WTC11 (cell line): ENCODE results near the gene CD6. TPM values are rescaled to one million over a fixed set of nuclear protein-coding genes. Genes with fewer than 3 reads are reported as not detected.

Experiments
- ATAC-seq: fragments of 200-7000 bp; cut with Tn5 transposase; 2 replicates; pipeline ENCODE4 v1.10.0; 2021; ENCODE audit warnings: mild to moderate bottlenecking, moderate library complexity
- CTCF ChIA-PET: fragments of 300-600 bp; sonication (Branson Sonifier 250); formaldehyde crosslinking; loops from one replicate; lab custom pipeline; 2021; ENCODE audit warnings: antibody characterized with exemption; lab: Charles Lee
- POLR2A ChIA-PET: fragments of 350-600 bp; sonication (Branson Sonifier 250); formaldehyde crosslinking; loops from one replicate; lab custom pipeline; 2021; ENCODE audit warnings: antibody characterized with exemption; lab: Charles Lee
- DNase-seq: peaks from one replicate; pipeline ENCODE4 v3.0.0; 2021; ENCODE audit warnings: low spot score
- H3K27ac Mint-ChIP-seq: 2 replicates; pipeline ENCODE4 v1.8.0; 2021; ENCODE audit warnings: mixed read lengths
- H3K27me3 Mint-ChIP-seq: 2 replicates; pipeline ENCODE4 v1.8.0; 2021; ENCODE audit warnings: low read depth, mild to moderate bottlenecking, moderate library complexity, mixed read lengths
- H3K36me3 Mint-ChIP-seq: 2 replicates; pipeline ENCODE4 v1.8.0; 2021; ENCODE audit warnings: mixed read lengths
- H3K4me1 Mint-ChIP-seq: 2 replicates; pipeline ENCODE4 v1.8.0; 2022; ENCODE audit warnings: mixed read lengths
- H3K4me3 Mint-ChIP-seq: 2 replicates; pipeline ENCODE4 v1.8.0; 2021; ENCODE audit warnings: mild to moderate bottlenecking, moderate library complexity, mixed read lengths
- H3K9me3 Mint-ChIP-seq: 2 replicates; pipeline ENCODE4 v1.8.0; 2021; ENCODE audit warnings: mixed read lengths
- CREM ChIP-seq: sonication (generic); formaldehyde crosslinking; IDR thresholded peaks from 2 replicates; pipeline ENCODE4 v1.8.1; 2022; ENCODE audit warnings: mild to moderate bottlenecking, missing genetic modification reagents, moderate library complexity
- CTCF ChIP-seq: fragments of 200-600 bp; IDR thresholded peaks from 2 replicates; pipeline ENCODE4 v1.8.0; 2022; ENCODE audit warnings: antibody characterized with exemption
- E2F1 ChIP-seq: sonication (generic); formaldehyde crosslinking; IDR thresholded peaks from 2 replicates; pipeline ENCODE4 v1.8.0; 2022; ENCODE audit warnings: mild to moderate bottlenecking, missing genetic modification reagents
- EMX1 ChIP-seq: fragments of 250-450 bp; sonication (Bioruptor Pico); IDR thresholded peaks from 2 replicates; pipeline ENCODE4 v1.8.0; 2021; ENCODE audit warnings: mild to moderate bottlenecking
- ETV6 ChIP-seq: sonication (generic); formaldehyde crosslinking; IDR thresholded peaks from 2 replicates; pipeline ENCODE4 v1.8.1; 2022; ENCODE audit warnings: mild to moderate bottlenecking, missing genetic modification reagents
- HMGA2 ChIP-seq: fragments of 250-450 bp; sonication (Bioruptor Pico); IDR thresholded peaks from 2 replicates; pipeline ENCODE4 v1.4.0; 2021; ENCODE audit warnings: mild to moderate bottlenecking, moderate library complexity
- HMGXB4 ChIP-seq: sonication (generic); formaldehyde crosslinking; IDR thresholded peaks from 2 replicates; pipeline ENCODE4 v1.8.1; 2023; ENCODE audit warnings: mild to moderate bottlenecking, moderate library complexity, missing genetic modification reagents
- MAX ChIP-seq: sonication (generic); formaldehyde crosslinking; IDR thresholded peaks from 2 replicates; pipeline ENCODE4 v1.8.0; 2022; ENCODE audit warnings: mild to moderate bottlenecking, missing genetic modification reagents
- MLX ChIP-seq: sonication (generic); formaldehyde crosslinking; IDR thresholded peaks from 2 replicates; pipeline ENCODE4 v1.8.1; 2023; ENCODE audit warnings: mild to moderate bottlenecking, missing genetic modification reagents, moderate library complexity
- PRRX2 ChIP-seq: fragments of 250-450 bp; sonication (Bioruptor Pico); IDR thresholded peaks from 2 replicates; pipeline ENCODE4 v1.8.0; 2021; ENCODE audit warnings: mild to moderate bottlenecking
- RELA ChIP-seq: sonication (generic); formaldehyde crosslinking; IDR thresholded peaks from 2 replicates; pipeline ENCODE4 v1.8.1; 2022; ENCODE audit warnings: missing genetic modification reagents, mild to moderate bottlenecking, borderline replicate concordance
- SP1 ChIP-seq: sonication (generic); formaldehyde crosslinking; conservative IDR thresholded peaks from 2 replicates; pipeline ENCODE4 v1.8.1; 2022; ENCODE audit warnings: missing genetic modification reagents
- TEAD1 ChIP-seq: sonication (generic); formaldehyde crosslinking; IDR thresholded peaks from 2 replicates; pipeline ENCODE4 v1.8.0; 2022; ENCODE audit warnings: mild to moderate bottlenecking, missing genetic modification reagents
- TEAD4 ChIP-seq: sonication (generic); formaldehyde crosslinking; IDR thresholded peaks from 2 replicates; pipeline ENCODE4 v1.8.0; 2022; ENCODE audit warnings: mild to moderate bottlenecking, missing genetic modification reagents
- USF2 ChIP-seq: sonication (generic); formaldehyde crosslinking; IDR thresholded peaks from 2 replicates; pipeline ENCODE4 v1.8.1; 2023; ENCODE audit warnings: mild to moderate bottlenecking, missing genetic modification reagents, moderate library complexity
- ZNF138 ChIP-seq: sonication (generic); formaldehyde crosslinking; conservative IDR thresholded peaks from 2 replicates; pipeline ENCODE4 v1.8.1; 2022; ENCODE audit warnings: mild to moderate bottlenecking, moderate library complexity, missing genetic modification reagents
- ZNF232 ChIP-seq: sonication (generic); formaldehyde crosslinking; IDR thresholded peaks from 2 replicates; pipeline ENCODE4 v1.8.0; 2022; ENCODE audit warnings: mild to moderate bottlenecking, missing genetic modification reagents
- ZNF396 ChIP-seq: fragments of 250-450 bp; sonication (Bioruptor Pico); IDR thresholded peaks from 2 replicates; pipeline ENCODE4 v1.8.0; 2021; ENCODE audit warnings: mild to moderate bottlenecking, moderate library complexity, borderline replicate concordance
- ZNF532 ChIP-seq: fragments of 250-450 bp; sonication (Bioruptor Pico); IDR thresholded peaks from 2 replicates; pipeline ENCODE4 v1.9.0; 2021; ENCODE audit warnings: mild to moderate bottlenecking, borderline replicate concordance
- ZSCAN18 ChIP-seq: fragments of 250-450 bp; sonication (Bioruptor Pico); IDR thresholded peaks from 2 replicates; pipeline ENCODE4 v2.1.2; 2022; ENCODE audit warnings: mild to moderate bottlenecking, moderate library complexity
- total RNA-seq: library from RNA; stranded (reverse); gene quantifications from 3 replicates; pipeline ENCODE4 v1.2.3, GENCODE V29; 2021

CD6 gene
- total RNA-seq, 1 experiment from 2014 or later: 1.0 TPM

GRCh38 chr11:61011950-61012736 lies 40.7 kb downstream of the CD6 start (continued):
- TF ChIP-seq ZNF532 (no peak), HMGA2 (no peak), TEAD1 (CRISPR knock-in tag) (no peak), ZSCAN18 (CRISPR knock-in tag) (no peak), ZNF232 (CRISPR knock-in tag) (no peak), ZNF138 (CRISPR knock-in tag) (no peak), E2F1 (CRISPR knock-in tag) (no peak), EMX1 (CRISPR knock-in tag) (no peak), MLX (CRISPR knock-in tag) (no peak)

GRCh38 chr11:61012737-61013215 lies 41.3 kb downstream of the CD6 start:
- H3K36me3 Mint-ChIP-seq: no peaks in the 10 kb centered on the region
- H3K4me3 Mint-ChIP-seq: no peak overlapping the region
- H3K4me1 Mint-ChIP-seq: 0 out of 2 replicates have a peak, but pooled peaks cover 4% of the 10 kb centered on the region
- no peaks in the 10 kb centered on the region for H3K9me3 Mint-ChIP-seq
- POLR2A ChIA-PET: no interaction called here
- H3K27ac Mint-ChIP-seq: no peak overlapping the region
- no peak for ATAC-seq
- CTCF ChIA-PET: no interaction called here
- H3K27me3 Mint-ChIP-seq: peaks cover 83% of the 10 kb centered on the region
- DNase-seq: no peak
- no peak for TF ChIP-seq RELA (CRISPR knock-in tag)
- TF ChIP-seq HMGXB4 (CRISPR knock-in tag): no peak
- TF ChIP-seq PRRX2 (CRISPR knock-in tag): no peak
- no peak for TF ChIP-seq CTCF
- TF ChIP-seq ZNF232 (CRISPR knock-in tag): no peak
- TF ChIP-seq SP1 (CRISPR knock-in tag): no peak
- TF ChIP-seq USF2 (CRISPR knock-in tag): no peak
- no peak for TF ChIP-seq CREM (CRISPR knock-in tag)
- no peak for TF ChIP-seq ETV6 (CRISPR knock-in tag)
- TF ChIP-seq ZNF396 (CRISPR knock-in tag): no peak
- no peak for TF ChIP-seq ZSCAN18 (CRISPR knock-in tag)
- no peak for TF ChIP-seq MLX (CRISPR knock-in tag)
- no peak for TF ChIP-seq MAX
- no peak for TF ChIP-seq TEAD4 (CRISPR knock-in tag)
